H9 (cell line): ENCODE results near the gene RBM33. TPM values are rescaled to one million over a fixed set of nuclear protein-coding genes. Genes with fewer than 3 reads are reported as not detected.

ENCODE experiments used
- DNase-seq: peaks from one replicate; pipeline ENCODE4 v3.0.0-alpha.2; 2017
- H2AFZ ChIP-seq: one replicate; pipeline ENCODE4 v1.6.1; 2013; ENCODE audit warnings: mild to moderate bottlenecking, low read length, control low read depth, moderate library complexity
- H2AK5ac ChIP-seq: 2 replicates; pipeline ENCODE4 v1.6.1; 2013; ENCODE audit warnings: low read length, control low read depth, mixed read lengths; ENCODE audit not compliant: insufficient read length
- H2BK120ac ChIP-seq: one replicate; pipeline ENCODE4 v1.6.1; 2013; ENCODE audit warnings: low read depth, mild to moderate bottlenecking, low read length, control low read depth, inconsistent platforms; ENCODE audit not compliant: poor library complexity, severe bottlenecking
- H2BK12ac ChIP-seq: 2 replicates; pipeline ENCODE4 v1.6.1; 2013; ENCODE audit warnings: low read length, control low read depth, mixed read lengths, low read depth; ENCODE audit not compliant: insufficient read length
- H2BK15ac ChIP-seq: 2 replicates; pipeline ENCODE4 v1.6.1; 2013; ENCODE audit warnings: low read depth, low read length, control low read depth
- H2BK20ac ChIP-seq: one replicate; pipeline ENCODE4 v1.6.1; 2013; ENCODE audit warnings: low read depth, mild to moderate bottlenecking, low read length, control low read depth, inconsistent platforms; ENCODE audit not compliant: poor library complexity, severe bottlenecking
- H2BK5ac ChIP-seq: 2 replicates; pipeline ENCODE4 v1.6.1; 2013; ENCODE audit warnings: low read length, control low read depth, mixed read lengths; ENCODE audit not compliant: insufficient read length
- H3K14ac ChIP-seq: 2 replicates; pipeline ENCODE4 v1.6.1; 2013; ENCODE audit warnings: low read length, control low read depth; ENCODE audit not compliant: insufficient read depth
- H3K18ac ChIP-seq: 2 replicates; pipeline ENCODE4 v1.6.1; 2013; ENCODE audit warnings: low read depth, mild to moderate bottlenecking, mixed read lengths, low read length, control low read depth; ENCODE audit not compliant: insufficient read length
- H3K23ac ChIP-seq: 2 replicates; pipeline ENCODE4 v1.6.1; 2013; ENCODE audit warnings: low read length, control low read depth, mixed read lengths, low read depth; ENCODE audit not compliant: insufficient read length
- H3K23me2 ChIP-seq: 2 replicates; pipeline ENCODE4 v1.6.1; 2013; ENCODE audit warnings: low read depth, mild to moderate bottlenecking, mixed read lengths, low read length, control low read depth; ENCODE audit not compliant: insufficient read length, poor library complexity, severe bottlenecking
- H3K27ac ChIP-seq: 2 replicates; pipeline ENCODE4 v1.5.1; 2013; ENCODE audit warnings: low read length, control low read depth, mixed read lengths, low read depth; ENCODE audit not compliant: insufficient read length
- H3K27me3 ChIP-seq: 2 replicates; pipeline ENCODE4 v1.6.1; 2013; ENCODE audit warnings: low read length, control low read depth, inconsistent platforms; ENCODE audit not compliant: insufficient read depth
- H3K4ac ChIP-seq: 2 replicates; pipeline ENCODE4 v1.6.1; 2013; ENCODE audit warnings: low read depth, mild to moderate bottlenecking, control low read depth, inconsistent platforms, low read length, moderate library complexity
- H3K4me1 ChIP-seq: 2 replicates; pipeline ENCODE4 v1.6.1; 2013; ENCODE audit warnings: low read length, control low read depth, inconsistent platforms; ENCODE audit not compliant: insufficient read depth
- H3K4me2 ChIP-seq: 2 replicates; pipeline ENCODE4 v1.6.1; 2013; ENCODE audit warnings: low read length, control low read depth, mixed read lengths; ENCODE audit not compliant: insufficient read length, insufficient read depth
- H3K56ac ChIP-seq: 2 replicates; pipeline ENCODE4 v1.6.1; 2013; ENCODE audit warnings: low read depth, mild to moderate bottlenecking, mixed read lengths, low read length, control low read depth; ENCODE audit not compliant: insufficient read length
- H3K79me1 ChIP-seq: 2 replicates; pipeline ENCODE4 v1.6.1; 2013; ENCODE audit warnings: low read depth, mild to moderate bottlenecking, moderate library complexity, low read length, control low read depth, inconsistent platforms; ENCODE audit not compliant: insufficient read depth, poor library complexity, severe bottlenecking
- H3K79me2 ChIP-seq: 2 replicates; pipeline ENCODE4 v1.6.1; 2013; ENCODE audit warnings: low read length, control low read depth, inconsistent platforms; ENCODE audit not compliant: insufficient read depth
- H3K9ac ChIP-seq: 2 replicates; pipeline ENCODE4 v1.6.1; 2013; ENCODE audit warnings: low read length, control low read depth, mixed read lengths; ENCODE audit not compliant: insufficient read length; ENCODE audit errors: extremely low read depth
- H3K9me3 ChIP-seq: one replicate; pipeline ENCODE4 v1.6.1; 2013; ENCODE audit warnings: low read depth, low read length, inconsistent platforms; ENCODE audit not compliant: control insufficient read depth
- H3T11ph ChIP-seq: one replicate; pipeline ENCODE4 v1.6.1; 2013; ENCODE audit warnings: mild to moderate bottlenecking, low read length, control low read depth, inconsistent platforms
- H4K20me1 ChIP-seq: one replicate; pipeline ENCODE4 v1.6.1; 2013; ENCODE audit not compliant: control insufficient read depth, insufficient read length, insufficient read depth
- H4K5ac ChIP-seq: 2 replicates; pipeline ENCODE4 v1.6.1; 2013; ENCODE audit warnings: low read depth, mild to moderate bottlenecking, mixed read lengths, low read length, control low read depth; ENCODE audit not compliant: insufficient read length
- H4K8ac ChIP-seq: replicated peaks from 2 replicates; pipeline ENCODE4 v1.6.1; 2013; ENCODE audit warnings: low read length, control low read depth, mixed read lengths, low read depth; ENCODE audit not compliant: insufficient read length
- H4K91ac ChIP-seq: 2 replicates; pipeline ENCODE4 v1.6.1; 2013; ENCODE audit warnings: low read depth, mild to moderate bottlenecking, moderate library complexity, mixed read lengths, low read length, control low read depth; ENCODE audit not compliant: insufficient read length
- H3K27ac Mint-ChIP-seq, 3 experiments: 2 replicates in 2 of 3; 3 replicates in 1 of 3; pipeline ENCODE4 v1.8.0; 2020 to 2021; ENCODE audit warnings: mixed read lengths in 3 of 3, mild to moderate bottlenecking in 1 of 3, moderate library complexity in 1 of 3
- H3K27me3 Mint-ChIP-seq: 2 replicates; pipeline ENCODE4 v1.8.0; 2021; ENCODE audit warnings: low read depth, mild to moderate bottlenecking, moderate library complexity, mixed read lengths
- H3K36me3 Mint-ChIP-seq, 3 experiments: 2 replicates in 2 of 3; 3 replicates in 1 of 3; pipeline ENCODE4 v1.8.0; 2020 to 2021; ENCODE audit warnings: low read depth in 3 of 3, mixed read lengths in 3 of 3; ENCODE audit not compliant: insufficient read depth in 1 of 3
- H3K4me1 Mint-ChIP-seq, 2 experiments: 2 replicates each; pipeline ENCODE4 v1.8.0; 2020; ENCODE audit warnings: mixed read lengths in 2 of 2
- H3K4me3 Mint-ChIP-seq, 2 experiments: 2 replicates in 1 of 2; 3 replicates in 1 of 2; pipeline ENCODE4 v1.8.0; 2020 to 2021; ENCODE audit warnings: mild to moderate bottlenecking in 2 of 2, mixed read lengths in 2 of 2, moderate library complexity in 1 of 2
- H3K9me3 Mint-ChIP-seq, 2 experiments: 2 replicates in 1 of 2; 3 replicates in 1 of 2; pipeline ENCODE4 v1.8.0; 2020; ENCODE audit warnings: mild to moderate bottlenecking in 2 of 2, mixed read lengths in 2 of 2, moderate library complexity in 1 of 2
- CTCF ChIP-seq: fragments of 200-600 bp; sonication (generic); conservative IDR thresholded peaks from 3 replicates; pipeline ENCODE4 v1.8.0; 2021; ENCODE audit warnings: antibody characterized with exemption, mild to moderate bottlenecking
- WGBS: extraction: QIAGEN DNeasy Blood & Tissue Kit; methylation state at CpG from one replicate; pipeline ENCODE4 v1.1.7; 2013; ENCODE audit warnings: missing lambda C conversion rate, low lambda C conversion rate, mixed read lengths; ENCODE audit not compliant: insufficient read length; ENCODE audit errors: extremely low coverage; 5-methylcytosine and 5-hydroxymethylcytosine counted together
- total RNA-seq: library from RNA; stranded (reverse); gene quantifications from 2 replicates; pipeline ENCODE4 v1.2.1, GENCODE V29; 2021

RBM33 gene
- total RNA-seq, 1 experiment from 2014 or later = 71.3 TPM

GRCh38 chr7:155669717-155670505 lies 25.4 kb downstream of the RBM33 start:
- Histone ChIP-seq H2BK15ac (no peak overlapping the region), H2BK12ac (no peak overlapping the region), H4K5ac (no peak overlapping the region), H3K27me3 (no peaks in the 10 kb centered on the region), H3K18ac (no peak overlapping the region), H3K4me1 (no peaks in the 10 kb centered on the region; the same call in 1 of the 2 replicates), H3K79me2 (peaks cover 21% of the 10 kb centered on the region; the same call in 1 of the 2 replicates), H3T11ph (no peak overlapping the region), H3K56ac (no peak overlapping the region), H3K23me2 (no peaks in the 10 kb centered on the region), H3K14ac (no peak overlapping the region), H3K27ac (no peak overlapping the region), H2BK120ac (no peak overlapping the region), H3K9me3 (no peaks in the 10 kb centered on the region), H2AFZ (no peak overlapping the region), H3K9ac (no peak overlapping the region), H3K23ac (no peak overlapping the region), H3K79me1 (peaks cover 13% of the 10 kb centered on the region), H3K4me2 (no peak overlapping the region), H3K4ac (no peak overlapping the region), H2AK5ac (no peak overlapping the region), H2BK20ac (no peak overlapping the region), H4K20me1 (no peaks in the 10 kb centered on the region), H2BK5ac (no peak overlapping the region), H4K91ac (no peak overlapping the region), H4K8ac (no peak overlapping the region)
- WGBS = no CpG with 5 or more reads among the region's 11 CpGs
- peak overlapping the region in 2 of 3 experiments; percentile 57 to 63; a peak in 3 of 7 replicates for H3K27ac Mint-ChIP-seq
- H3K36me3 Mint-ChIP-seq = peaks cover 4 to 23% (median 21%) of the 10 kb centered on the region in 3 experiments; a peak in 6 of 7 replicates
- TF ChIP-seq CTCF = no peak
- no peaks in the 10 kb centered on the region for H3K27me3 Mint-ChIP-seq
- no peak overlapping the region for H3K4me3 Mint-ChIP-seq
- no peaks in the 10 kb centered on the region for H3K9me3 Mint-ChIP-seq
- H3K4me1 Mint-ChIP-seq = peaks cover 10 to 14% of the 10 kb centered on the region in 2 experiments
- DNase-seq = peak; percentile 81
